Skin epidermis (tissue), 12 donors: ENCODE results near the gene HAS3.
"Not testable (repeated sequence)": the region's sequence is repeated elsewhere in the genome, so short reads cannot be mapped to it uniquely, and the experiment has no call there.

ENCODE experiments used
- H3K27ac ChIP-seq, 21 experiments: fragments of 200-600 bp; sonication (generic) in 11 of 21; one replicate each; pipeline ENCODE4 v1.5.0; 2020; ENCODE audit warnings: mild to moderate bottlenecking in 3 of 21, inconsistent platforms in 2 of 21, moderate library complexity in 2 of 21
- H3K4me3 ChIP-seq, 7 experiments: fragments of 200-600 bp; sonication (generic) in 2 of 7; one replicate each; pipeline ENCODE4 v1.5.0; 2020; ENCODE audit warnings: inconsistent platforms in 2 of 7, mild to moderate bottlenecking in 2 of 7, moderate library complexity in 1 of 7

HAS3 gene

GRCh38 chr16:69132424-69133252, 27.2 kb downstream of the HAS3 start, which contains the start of the genes CHTF8 and UTP4:
Gene CHTF8 (minus strand): TSS chr16:69132588. CDS start chr16:69121458, 11,130 bp downstream.
Gene UTP4 (plus strand): TSS chr16:69132649. CDS start chr16:69133460, 811 bp downstream.
- peak within 1 kb of the TSS; percentile 85 to 98 (median 96) for H3K27ac ChIP-seq
- peak within 1 kb of the TSS; percentile 77 to 96 (median 88) for H3K4me3 ChIP-seq

DNA sequence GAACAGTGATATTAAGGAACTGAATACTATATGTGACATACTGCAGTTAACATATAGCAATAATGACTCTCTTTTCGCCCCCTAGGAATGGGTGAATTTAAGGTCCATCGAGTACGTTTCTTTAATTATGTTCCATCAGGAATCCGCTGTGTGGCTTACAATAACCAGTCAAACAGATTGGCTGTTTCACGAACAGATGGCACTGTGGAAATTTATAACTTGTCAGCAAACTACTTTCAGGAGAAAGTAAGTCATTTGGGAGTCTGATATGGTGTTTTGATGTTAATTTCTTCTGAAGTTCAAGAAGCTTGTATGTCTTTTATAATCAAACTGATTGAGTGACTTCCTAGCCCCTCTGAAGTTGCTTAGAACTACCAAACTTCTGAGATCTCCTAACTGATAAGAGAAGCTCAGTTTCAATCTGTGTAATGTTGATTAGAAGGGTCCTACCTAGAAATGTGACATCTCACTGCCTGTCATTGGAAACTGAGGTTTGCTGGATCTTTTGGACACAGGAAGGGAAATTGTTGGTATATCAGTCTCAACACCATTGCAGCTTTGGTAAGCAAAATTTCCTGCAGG, 28.0 kb downstream of the HAS3 start:
- Histone ChIP-seq H3K4me3 (peak overlapping the region; percentile 77 to 96 (median 88)), H3K27ac (peak overlapping the region in 12 of 21 experiments; percentile 89 to 98 (median 96))

DNA sequence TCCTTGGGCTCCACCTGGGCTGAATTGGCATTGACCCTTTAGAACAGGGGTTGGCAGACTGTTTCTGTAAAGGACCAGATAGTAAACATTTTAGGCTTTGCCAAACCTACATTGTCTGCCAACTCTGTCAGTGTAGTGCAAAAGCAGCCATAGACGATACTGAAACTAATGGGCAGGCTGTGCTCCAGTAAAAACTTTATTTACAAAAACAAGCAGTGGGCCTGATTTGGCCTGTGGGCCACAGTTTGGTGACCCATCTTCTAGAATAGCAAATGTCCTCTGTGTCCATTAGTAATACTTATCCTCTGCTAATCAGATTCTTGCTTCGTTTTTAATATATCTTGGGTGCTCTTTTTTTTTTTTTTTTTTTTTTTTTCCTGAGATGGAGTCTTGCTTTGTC, 33.2 kb downstream of the HAS3 start:
- no peak overlapping the region for H3K27ac ChIP-seq
- H3K4me3 ChIP-seq = no peak overlapping the region

DNA sequence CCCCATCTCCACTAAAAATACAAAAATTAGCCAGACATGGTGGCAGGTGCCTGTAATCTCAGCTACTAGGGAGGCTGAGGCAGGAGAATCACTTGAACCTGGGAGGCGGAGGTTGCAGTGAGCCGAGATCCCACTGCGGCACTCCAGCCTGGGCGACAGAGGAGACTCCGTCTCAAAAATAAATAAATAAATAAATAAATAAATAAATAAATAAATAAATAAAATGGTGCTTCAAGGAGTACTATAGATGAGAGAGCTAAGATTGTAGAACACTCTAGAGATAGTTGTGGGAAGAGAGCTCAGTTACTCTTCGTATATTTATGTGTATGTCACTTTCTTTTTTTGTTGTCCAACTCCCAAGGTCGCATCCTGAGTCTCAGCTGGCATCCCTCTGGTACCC, 34.0 kb downstream of the HAS3 start:
- not testable (repeated sequence) for H3K4me3 ChIP-seq, H3K27ac ChIP-seq

- Histone ChIP-seq H3K4me3 (no peak overlapping the region), H3K27ac (no peak overlapping the region)
Measured at GRCh38 chr16:69141014-69141413, 35.6 kb downstream of the HAS3 start.

DNA sequence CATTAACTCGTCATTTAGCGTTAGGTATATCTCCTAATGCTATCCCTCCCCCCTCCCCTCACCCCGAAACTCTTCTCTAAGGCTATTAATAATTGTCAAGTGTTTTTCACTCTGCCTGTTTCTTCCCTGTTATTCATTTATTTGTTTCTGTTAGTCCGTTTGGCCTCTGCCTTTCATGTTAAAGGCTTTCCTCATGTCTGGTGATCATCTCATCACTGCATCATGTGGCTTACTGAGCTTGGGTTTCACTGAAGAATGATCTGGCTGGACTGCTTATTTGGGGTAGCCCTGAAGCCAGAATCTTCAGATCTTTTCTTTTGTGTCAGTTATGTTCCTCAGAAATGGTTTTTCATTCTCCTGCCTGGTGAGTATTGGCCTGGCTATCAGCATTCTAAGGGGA, 36.5 kb downstream of the HAS3 start:
- Histone ChIP-seq H3K27ac (no peak overlapping the region), H3K4me3 (no peak overlapping the region)

DNA sequence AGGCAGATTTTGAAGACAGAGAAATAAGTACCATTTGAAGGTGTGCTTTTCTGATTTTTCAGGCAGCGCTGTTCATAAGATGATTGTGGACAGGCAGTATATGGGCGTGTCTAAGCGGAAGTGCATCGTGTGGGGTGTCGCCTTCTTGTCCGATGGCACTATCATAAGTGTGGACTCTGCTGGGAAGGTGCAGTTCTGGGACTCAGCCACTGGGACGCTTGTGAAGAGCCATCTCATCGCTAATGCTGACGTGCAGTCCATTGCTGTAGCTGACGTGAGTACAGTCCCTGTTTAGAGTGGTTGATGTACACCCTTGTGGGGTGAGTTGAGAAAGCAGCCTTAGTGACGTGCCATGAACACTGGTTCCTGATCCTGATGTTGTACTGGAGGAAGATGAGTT, 37.7 kb downstream of the HAS3 start:
- no peak overlapping the region for H3K4me3 ChIP-seq
- no peak overlapping the region for H3K27ac ChIP-seq

DNA sequence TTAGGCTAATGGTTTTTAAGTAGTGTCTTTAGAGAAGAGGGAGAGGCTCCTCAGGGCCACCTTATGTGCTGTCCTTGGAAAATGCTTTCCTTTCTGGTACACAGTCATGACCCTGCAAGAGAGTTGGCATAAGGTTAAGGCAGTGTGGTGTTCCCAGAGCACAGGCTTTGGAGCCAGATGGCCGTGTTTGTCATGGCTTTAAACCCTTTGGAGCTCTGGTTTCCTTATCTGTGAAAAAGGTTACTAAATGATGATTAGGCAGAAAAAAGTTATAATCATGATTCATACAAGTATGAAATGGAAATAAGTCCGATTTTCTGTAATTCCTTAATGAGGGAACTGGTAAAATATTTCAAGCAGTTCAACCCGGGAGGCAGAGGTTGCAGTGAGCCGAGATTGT, 40.2 kb downstream of the HAS3 start:
- no peak overlapping the region for H3K4me3 ChIP-seq
- H3K27ac ChIP-seq = no peak overlapping the region

DNA sequence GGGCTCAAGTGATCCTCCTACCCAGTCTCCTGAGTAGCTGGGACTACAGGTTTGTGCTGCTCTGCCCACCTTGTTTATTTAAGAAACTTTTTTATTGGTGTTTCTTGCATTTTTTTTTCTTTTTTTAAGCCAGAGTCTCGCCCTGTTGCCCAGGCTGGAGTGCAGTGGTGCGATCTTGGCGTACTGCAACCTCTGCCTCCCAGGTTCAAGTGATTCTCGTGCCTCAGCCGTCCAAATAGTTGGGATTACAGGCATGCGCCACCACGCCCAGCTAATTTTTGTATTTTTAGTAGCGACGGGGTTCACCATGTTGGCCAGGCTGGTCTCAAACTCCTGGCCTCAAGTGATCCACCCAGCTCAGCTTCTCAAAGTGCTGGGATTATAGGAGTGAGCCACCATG, 44.2 kb downstream of the HAS3 start:
- not testable (repeated sequence) for H3K27ac ChIP-seq, H3K4me3 ChIP-seq

DNA sequence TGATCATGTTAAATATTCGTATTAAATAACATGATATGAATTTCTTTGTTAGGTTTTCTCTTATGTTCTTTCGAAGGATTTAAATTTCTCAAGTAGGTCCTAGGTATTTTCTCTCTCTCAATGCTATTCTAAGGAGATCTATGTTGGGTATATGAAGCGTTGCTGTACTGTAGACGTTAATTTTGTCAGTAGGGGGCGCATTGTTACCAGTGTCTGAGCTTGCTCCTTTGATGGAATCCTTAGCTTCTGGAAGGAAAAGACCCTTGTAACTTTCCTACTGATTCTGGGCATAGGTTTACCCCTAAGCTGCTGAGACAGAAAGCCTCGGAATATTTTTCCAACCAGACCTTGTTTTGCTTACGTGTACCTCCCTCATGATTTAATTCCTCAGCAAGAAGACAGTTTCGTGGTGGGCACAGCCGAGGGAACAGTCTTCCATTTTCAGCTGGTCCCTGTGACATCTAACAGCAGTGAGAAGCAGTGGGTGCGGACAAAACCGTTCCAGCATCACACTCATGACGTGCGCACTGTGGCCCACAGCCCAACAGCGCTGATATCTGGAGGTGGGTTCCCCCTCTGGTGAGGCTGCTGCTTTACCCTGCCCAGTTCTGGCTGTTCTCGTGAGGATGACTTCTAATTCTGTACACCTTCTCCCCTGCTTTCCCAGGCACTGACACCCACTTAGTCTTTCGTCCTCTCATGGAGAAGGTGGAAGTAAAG, 44.9 kb downstream of the HAS3 start:
- Histone ChIP-seq H3K27ac (no peak overlapping the region), H3K4me3 (no peak overlapping the region)

- H3K4me3 ChIP-seq = no peak overlapping the region
- no peak overlapping the region for H3K27ac ChIP-seq
Measured at GRCh38 chr16:69157196-69157595, 51.7 kb downstream of the HAS3 start.

DNA sequence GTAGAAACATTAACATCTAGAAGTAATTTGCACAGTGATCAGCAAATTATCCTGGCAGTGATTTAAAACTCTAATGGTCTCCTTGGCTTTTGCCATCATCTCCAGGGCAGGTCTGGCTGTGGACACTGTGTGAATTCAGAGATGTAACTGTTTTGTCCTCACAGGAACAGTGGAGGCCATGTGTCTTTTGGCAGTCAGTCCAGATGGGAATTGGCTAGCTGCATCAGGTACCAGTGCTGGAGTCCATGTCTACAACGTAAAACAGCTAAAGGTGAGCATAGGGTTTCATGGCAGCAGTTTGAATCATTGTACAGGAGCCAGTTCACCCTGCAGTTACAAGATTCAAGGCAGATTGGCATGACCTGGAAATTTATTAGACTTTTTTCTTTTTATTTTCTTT, 54.7 kb downstream of the HAS3 start:
- H3K4me3 ChIP-seq = no peak overlapping the region
- no peak overlapping the region for H3K27ac ChIP-seq

DNA sequence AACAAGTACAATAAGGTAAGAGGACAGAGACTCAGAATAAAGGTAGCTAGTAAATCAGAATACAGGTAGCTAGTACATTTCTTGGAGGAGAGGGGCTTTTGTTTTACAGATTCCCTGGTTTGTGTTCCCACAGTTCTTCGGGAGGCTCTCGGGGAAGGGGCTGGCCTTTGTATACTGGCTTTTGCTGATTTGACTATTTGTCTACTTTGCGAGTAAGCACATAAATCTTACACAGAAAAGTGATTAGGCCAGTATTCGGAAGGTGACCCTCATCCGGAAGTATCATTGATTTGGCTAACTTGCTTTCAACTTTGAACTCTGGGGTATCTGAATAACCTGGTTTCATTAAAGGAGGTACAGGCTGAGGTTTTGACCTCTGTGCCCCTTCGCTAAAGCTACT, 60.1 kb downstream of the HAS3 start:
- Histone ChIP-seq H3K4me3 (no peak overlapping the region), H3K27ac (peak overlapping the region in 1 of 21 experiments; percentile 33)

GRCh38 chr16:69166221-69166833, 60.9 kb downstream of the HAS3 start:
- no peak overlapping the region for H3K4me3 ChIP-seq
- H3K27ac ChIP-seq = peak overlapping the region in 3 of 21 experiments; percentile 25 to 66 (median 33)

DNA sequence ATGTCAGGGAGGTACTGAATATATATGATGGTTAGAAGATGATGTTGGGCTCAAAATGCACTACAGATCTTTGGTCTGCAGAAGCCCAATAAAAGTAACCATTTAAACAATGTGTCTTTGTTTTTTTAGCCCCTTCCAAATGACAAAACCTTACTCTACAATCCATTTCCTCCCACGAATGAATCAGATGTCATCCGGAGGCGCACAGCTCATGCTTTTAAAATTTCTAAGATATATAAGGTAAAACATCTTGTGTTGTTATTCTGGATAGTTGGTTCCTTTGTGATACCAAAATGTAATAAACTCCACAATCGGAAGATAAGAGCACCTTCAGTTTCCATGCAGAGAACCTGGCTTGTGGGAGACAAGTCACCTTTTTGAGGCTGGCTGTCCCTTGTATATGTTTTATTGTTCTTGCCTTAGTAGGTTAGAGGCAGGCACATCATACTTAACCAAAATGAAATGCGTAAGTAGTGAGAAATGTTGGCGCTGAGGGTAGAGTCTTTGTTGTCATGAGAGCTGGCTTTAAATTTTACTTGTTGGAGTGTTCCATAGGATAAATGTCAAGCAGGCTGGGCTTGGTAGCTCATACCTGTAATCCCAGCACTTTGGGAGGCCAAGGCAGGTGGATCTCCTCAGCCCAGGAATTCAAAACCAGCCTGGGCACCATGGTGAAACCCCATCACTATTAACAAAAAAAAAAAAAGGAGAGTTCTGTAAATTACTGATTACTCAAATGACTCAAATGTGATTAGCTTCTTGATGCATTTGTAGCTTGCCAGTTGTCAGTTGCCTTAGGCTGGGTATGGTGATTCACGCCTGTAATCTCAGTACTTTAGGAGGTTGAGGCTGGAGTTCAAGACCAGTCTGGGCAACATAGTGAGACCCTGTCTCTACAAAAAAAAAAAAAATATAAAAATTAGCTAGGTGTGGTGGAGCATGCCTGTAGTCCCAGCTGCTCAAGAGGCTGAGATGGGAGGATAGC, 61.8 kb downstream of the HAS3 start:
- Histone ChIP-seq H3K4me3 (no peak overlapping the region), H3K27ac (peak overlapping the region in 3 of 21 experiments; percentile 25 to 66 (median 33))
